Measurements from ENCODE around the gene SIRT6.

- TF ChIP-seq EGR1 (IDR thresholded peaks at IDR 0.05) (no peak), RAD21 (IDR thresholded peaks at IDR 0.05; ENCODE audit: low read depth) (no peak), REST (IDR thresholded peaks at IDR 0.05; ENCODE audit: low read depth) (no peak), MAX (IDR thresholded peaks at IDR 0.05) (no peak), EP300 (IDR thresholded peaks at IDR 0.05; ENCODE audit: borderline replicate concordance) (no peak), ZBTB7A (IDR thresholded peaks at IDR 0.05; ENCODE audit: low read depth) (no peak), NFIC (IDR thresholded peaks at IDR 0.05) (no peak), CREB1 (IDR thresholded peaks at IDR 0.05; ENCODE audit: low read depth) (no peak), CEBPB (IDR thresholded peaks at IDR 0.05) (no peak), USF1 (IDR thresholded peaks at IDR 0.05) (no peak)
Measured at GRCh38 chr19:4225885-4226284, 43.5 kb upstream of the SIRT6 start.

All from Ishikawa (cell line).